Lower leg skin (tissue), 3 donors: ENCODE measurements around the gene TTC24.

Source experiments
- POLR2A ChIP-seq, 2 donors: fragments of 450-650 bp; IDR thresholded peaks; one replicate each; pipeline ENCODE4 v1.6.1; 2016 to 2017; ENCODE audit warnings: antibody characterized with exemption in 2 of 2, mild to moderate bottlenecking in 1 of 2, moderate library complexity in 1 of 2
- TF ChIP-seq, protein P1 (sequence below), 3 donors: fragments of 450-650 bp; IDR thresholded peaks; one replicate each; pipeline ENCODE4 v1.5.1; 2016; ENCODE audit warnings: antibody characterized with exemption in 3 of 3, mild to moderate bottlenecking in 3 of 3, moderate library complexity in 2 of 3

DNA sequence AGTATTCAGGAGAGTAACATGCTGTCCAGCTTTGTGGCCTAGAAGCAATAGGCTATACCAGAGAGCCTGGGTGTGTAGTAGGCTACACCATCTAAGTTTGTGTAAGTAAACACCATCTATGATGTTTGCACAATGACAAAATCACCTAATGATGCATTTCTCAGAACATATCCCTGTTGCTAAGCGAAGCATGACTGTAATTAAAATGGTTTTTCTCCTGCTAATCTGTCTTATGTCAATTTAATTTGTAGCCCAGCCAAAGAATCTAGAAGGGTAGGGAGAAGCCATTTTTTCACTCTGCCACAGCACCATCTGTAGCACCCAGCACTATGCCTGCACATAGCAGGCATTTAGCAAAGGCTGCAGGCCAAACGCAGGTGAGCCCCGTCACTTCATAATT lies 2.0 kb upstream of the TTC24 start:
- TF ChIP-seq, protein P1, sequence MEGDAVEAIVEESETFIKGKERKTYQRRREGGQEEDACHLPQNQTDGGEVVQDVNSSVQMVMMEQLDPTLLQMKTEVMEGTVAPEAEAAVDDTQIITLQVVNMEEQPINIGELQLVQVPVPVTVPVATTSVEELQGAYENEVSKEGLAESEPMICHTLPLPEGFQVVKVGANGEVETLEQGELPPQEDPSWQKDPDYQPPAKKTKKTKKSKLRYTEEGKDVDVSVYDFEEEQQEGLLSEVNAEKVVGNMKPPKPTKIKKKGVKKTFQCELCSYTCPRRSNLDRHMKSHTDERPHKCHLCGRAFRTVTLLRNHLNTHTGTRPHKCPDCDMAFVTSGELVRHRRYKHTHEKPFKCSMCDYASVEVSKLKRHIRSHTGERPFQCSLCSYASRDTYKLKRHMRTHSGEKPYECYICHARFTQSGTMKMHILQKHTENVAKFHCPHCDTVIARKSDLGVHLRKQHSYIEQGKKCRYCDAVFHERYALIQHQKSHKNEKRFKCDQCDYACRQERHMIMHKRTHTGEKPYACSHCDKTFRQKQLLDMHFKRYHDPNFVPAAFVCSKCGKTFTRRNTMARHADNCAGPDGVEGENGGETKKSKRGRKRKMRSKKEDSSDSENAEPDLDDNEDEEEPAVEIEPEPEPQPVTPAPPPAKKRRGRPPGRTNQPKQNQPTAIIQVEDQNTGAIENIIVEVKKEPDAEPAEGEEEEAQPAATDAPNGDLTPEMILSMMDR (IDR thresholded peaks at IDR 0.05): no peak
- TF ChIP-seq POLR2A (IDR thresholded peaks at IDR 0.05): no peak
